NCI-H187 treated with DMSO at 0.1 percent for 48 hours (cell line): ENCODE measurements around the gene SYF2.
A peak's percentile ranks its signal among the peaks of the same experiment; 100 is the strongest.
"Not testable (repeated sequence)": the region's sequence is repeated elsewhere in the genome, so short reads cannot be mapped to it uniquely, and the experiment has no call there.

Experiments used
- DNase-seq: peaks from one replicate; lab custom pipeline; 2025; lab: John Stamatoyannopoulos, UW

The SYF2 gene

GRCh38 chr1:25246600-25247023, 14.3 kb upstream of the SYF2 start:
- no peak for DNase-seq

GRCh38 chr1:25245809-25246599, 13.7 kb upstream of the SYF2 start:
- no peak for DNase-seq

GRCh38 chr1:25245393-25245792, 13.1 kb upstream of the SYF2 start:
- no peak for DNase-seq

- DNase-seq = no peak
These were observed 11.6 kb upstream of the SYF2 start for GRCh38 chr1:25243907-25244306.

GRCh38 chr1:25239681-25240541, 7.6 kb upstream of the SYF2 start:
- DNase-seq = peak; percentile 82

DNA sequence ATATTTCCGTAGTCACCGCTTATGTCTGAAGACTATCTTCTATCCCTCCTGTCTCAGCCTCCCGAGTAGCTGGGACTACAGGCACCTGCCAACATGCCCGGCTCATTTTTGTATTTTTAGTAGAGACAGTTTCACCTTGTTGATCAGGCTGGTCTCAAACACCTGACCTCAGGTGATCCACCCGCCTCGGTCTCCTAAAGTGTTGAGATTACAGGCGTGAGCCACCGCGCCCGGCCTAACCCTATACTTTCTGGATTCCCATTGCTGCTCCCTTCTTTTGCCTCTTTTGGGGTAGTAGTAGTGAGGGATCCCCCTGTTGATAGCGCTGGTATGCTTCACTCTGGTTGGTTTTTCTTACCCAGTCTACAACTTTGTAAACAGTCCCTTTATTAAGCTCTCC, 5.7 kb upstream of the SYF2 start:
- no peak for DNase-seq

DNA sequence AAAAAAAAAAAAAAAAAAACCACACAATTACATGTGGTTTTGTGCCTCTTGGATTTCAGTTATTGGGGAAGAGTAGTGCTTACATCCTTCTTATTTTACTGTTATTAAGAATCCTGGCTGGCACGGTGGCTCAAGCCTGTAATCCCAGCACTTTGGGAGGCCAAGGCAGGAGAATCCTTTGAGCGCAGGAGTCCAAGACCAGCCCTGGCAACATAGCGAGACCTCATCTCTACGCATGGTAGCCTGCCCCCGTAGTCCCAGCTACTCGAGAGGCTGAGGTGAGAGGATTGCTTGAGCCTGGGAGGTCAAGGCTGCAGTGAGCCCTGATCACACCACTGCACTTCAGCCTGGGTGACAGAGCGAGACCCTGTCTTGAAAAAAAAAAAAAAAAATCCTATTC, 4.0 kb upstream of the SYF2 start:
- not testable (repeated sequence) for DNase-seq

DNA sequence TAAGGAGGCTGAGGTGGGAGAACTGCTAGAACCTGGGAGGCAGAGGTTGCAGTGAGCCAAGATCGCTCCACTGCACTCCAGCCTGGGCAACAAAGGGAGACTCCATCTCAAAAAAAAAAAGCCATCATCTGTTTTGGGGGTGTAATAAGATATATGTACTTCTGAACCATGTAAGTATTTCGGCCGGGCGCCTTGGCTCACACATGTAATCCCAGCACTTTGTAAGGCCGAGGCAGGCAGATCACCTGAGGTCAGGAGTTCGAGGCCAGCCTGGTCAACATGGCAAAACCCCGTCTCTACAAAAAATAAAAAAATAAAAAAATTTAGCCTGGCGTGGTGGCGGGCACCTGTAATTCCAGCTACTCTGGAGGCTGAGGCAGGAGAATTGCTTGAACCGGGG, 3.1 kb upstream of the SYF2 start:
- DNase-seq = not testable (repeated sequence)

- DNase-seq = no peak
These were observed 823 bp upstream of the SYF2 start for GRCh38 chr1:25232866-25233784.

GRCh38 chr1:25223471-25223870, 8.8 kb downstream of the SYF2 start:
- no peak for DNase-seq

DNA sequence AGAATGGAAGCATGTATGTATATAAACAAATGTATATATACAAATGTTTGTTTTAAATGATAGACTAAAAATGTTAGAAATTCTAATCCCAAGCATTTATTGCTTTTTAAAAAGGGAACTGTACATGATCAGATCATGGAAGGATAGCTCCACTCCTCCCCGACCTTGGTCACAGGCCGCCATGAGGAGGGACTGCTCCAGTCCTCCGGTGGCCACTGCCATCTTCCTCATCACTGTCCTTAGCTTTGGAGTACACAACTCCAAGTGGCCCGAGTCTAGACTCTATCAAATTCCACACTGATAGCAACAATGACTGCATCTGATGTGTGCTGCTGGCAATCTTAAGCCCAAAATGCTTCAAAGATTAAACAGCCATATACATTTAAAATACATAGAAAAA, 9.7 kb downstream of the SYF2 start:
- no peak for DNase-seq

- DNase-seq = no peak
These were observed 11.6 kb downstream of the SYF2 start for GRCh38 chr1:25220666-25221065.

DNA sequence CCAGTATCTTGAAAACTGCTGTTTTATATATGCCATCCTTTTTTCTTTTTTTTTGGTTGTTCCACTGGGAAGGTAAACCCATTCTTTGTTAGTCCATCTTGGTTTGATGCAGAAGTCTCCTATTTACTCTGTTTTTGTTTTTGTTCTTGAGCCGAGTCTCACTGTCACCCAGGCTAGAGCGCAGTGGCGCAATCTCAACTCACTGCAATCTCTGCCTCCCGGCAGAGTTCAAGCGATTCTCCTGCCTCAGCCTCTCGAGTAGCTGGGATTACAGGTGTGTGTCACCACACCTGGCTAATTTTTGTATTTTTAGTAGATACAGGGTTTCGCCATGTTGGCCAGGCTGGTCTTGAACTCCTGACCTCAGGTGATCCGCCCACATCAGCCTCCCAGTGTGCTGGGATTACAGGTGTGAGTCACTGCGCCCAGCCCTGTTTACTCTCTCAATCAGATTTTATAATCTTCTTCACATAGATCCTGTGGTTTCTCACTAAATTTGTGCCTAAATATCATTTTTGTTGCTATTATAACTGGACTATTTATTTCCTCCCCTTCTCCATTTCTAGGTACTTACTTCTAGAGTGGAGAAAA, 12.5 kb downstream of the SYF2 start:
- DNase-seq = no peak

- DNase-seq = no peak
These were observed 14.6 kb downstream of the SYF2 start for GRCh38 chr1:25217598-25218232.

GRCh38 chr1:25217015-25217414, 15.3 kb downstream of the SYF2 start:
- no peak for DNase-seq

DNA sequence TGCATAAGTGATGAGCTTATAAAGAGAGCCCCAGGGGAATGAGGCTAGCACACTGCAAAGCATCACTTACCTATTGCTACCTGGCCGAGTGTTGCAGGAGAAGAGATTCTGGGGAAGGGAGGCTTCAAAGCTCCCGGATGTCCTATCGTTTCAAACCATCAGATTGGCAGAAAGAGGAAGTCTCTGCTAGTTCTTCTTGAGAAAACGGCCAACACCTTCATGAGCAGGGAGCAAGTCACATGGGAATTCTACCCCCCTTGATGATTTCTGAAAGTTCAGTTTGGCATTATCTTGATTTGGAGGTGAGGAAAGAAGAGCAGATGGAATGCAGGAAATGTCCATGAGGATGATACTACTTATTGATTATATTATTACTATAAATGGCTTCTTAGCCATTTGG, 16.2 kb downstream of the SYF2 start:
- DNase-seq = no peak

DNA sequence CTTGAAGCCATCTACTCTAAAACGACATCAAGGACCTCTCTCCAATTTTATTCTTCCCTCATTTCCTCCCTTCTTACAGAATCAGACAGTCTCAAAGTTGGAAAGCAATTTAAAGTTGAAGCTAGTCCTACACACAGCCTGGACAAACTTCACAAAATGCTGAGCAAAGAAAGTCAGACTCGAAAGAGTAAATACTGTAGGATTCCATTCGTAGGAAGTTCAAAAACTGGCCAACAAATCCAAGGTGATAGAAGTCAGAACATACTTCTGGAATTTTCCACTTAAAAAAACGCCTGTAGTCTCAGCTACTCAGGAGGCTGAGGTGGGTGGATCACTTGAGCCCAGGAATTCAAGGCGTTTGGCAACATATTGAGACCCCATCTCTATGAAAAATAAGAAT, 19.6 kb downstream of the SYF2 start:
- no peak for DNase-seq

- no peak for DNase-seq
These were observed 21.6 kb downstream of the SYF2 start for GRCh38 chr1:25210728-25211127.

GRCh38 chr1:25209516-25209915, 22.8 kb downstream of the SYF2 start:
- DNase-seq = no peak

GRCh38 chr1:25208561-25209222, 23.6 kb downstream of the SYF2 start:
- no peak for DNase-seq

- no peak for DNase-seq
These were observed 24.2 kb downstream of the SYF2 start for GRCh38 chr1:25208092-25208491.
